COLO668 (cell line): ENCODE measurements around the gene CASP3.
A peak's percentile ranks its signal among the peaks of the same experiment; 100 is the strongest.

Experiments used
- DNase-seq: peaks from one replicate; lab custom pipeline; 2025; ENCODE audit not compliant: unreplicated experiment; lab: John Stamatoyannopoulos, UW

The CASP3 gene

DNA sequence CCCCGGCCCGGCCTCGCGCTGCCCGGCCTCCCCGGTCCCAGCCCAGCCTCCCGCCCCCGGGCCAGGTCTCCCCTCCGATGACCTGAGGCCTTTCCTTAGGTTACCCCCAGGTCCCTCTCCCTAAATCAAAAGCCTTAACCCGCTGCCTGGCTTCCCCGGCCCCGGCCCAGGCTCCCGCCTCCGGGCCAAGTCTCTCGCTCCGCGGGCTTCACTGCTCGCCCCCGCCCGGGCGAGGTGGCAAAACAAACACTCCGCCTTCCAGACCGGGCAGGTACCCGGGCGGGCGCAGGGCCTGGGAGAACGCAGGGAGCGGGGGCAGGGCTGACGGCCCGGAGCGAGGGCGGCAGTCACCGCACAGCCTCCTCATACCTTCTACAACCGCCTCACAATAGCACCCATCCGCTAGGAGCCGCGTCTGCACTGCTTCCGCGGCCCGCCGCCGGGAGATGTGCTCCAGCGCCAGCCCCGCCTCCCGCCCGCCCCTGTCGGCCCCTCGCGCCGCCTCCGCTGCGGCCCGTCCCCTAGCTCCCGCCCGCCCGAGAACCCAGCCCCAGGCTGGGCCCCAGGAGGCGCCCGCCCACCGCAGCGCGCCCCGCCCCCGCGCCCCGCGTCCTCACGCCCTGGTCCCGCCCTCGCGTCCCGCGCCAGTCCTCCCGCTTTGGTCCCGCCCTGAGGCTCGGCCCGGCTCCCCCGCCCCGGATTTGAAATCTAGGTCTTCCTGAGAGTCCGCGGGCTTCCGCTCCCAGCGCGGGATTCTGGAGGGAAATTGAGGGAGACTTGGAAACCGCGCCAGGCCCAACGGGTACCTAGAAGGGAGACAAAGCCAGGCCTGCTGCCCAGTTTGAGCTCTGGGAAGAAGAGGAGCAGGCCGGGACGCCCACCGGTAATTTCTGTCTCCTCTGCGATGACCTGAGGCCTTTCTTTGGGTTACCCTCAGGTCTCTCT, at the start of gene CASP3, which contains the start of gene PRIMPOL:
Gene CASP3 (minus strand): TSS at position 422 of the 945 bp plus-strand sequence. CDS start 10,994 bp downstream, outside the sequence.
Gene PRIMPOL (plus strand): TSS at position 713 of the 945 bp plus-strand sequence. CDS start 7,403 bp downstream, outside the sequence.
- DNase-seq = peak; percentile 98

- DNase-seq = no peak
Measured at GRCh38 chr4:184697956-184698355, 48.7 kb upstream of the CASP3 start.

GRCh38 chr4:184695178-184695896, 46.1 kb upstream of the CASP3 start:
- no peak for DNase-seq

DNA sequence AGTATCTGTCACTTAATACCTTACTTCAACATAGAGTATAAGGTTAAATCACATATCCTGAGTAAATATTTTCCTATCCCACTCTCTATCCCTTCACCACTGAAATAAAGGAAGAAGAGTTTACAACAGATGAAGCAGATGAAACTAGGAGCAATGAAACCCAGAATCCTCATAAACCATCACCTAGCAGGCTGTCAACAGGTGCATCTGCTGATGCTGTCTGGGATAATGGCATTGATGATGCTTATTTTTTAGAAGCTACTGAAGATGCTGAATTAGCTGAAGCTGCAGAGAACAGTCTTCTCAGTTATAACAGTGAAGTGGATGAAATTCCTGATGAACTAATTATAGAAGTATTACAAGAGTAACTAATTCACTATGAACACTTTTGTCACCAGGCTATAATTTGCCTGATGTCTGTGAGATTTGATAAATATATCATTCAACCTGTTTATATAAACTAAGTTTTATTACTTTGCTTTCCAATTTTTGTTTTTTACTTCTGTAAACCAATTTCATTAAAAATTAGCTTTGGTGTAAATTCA, 45.2 kb upstream of the CASP3 start:
- DNase-seq = no peak

- DNase-seq = no peak
Measured at GRCh38 chr4:184693056-184693455, 43.8 kb upstream of the CASP3 start.

DNA sequence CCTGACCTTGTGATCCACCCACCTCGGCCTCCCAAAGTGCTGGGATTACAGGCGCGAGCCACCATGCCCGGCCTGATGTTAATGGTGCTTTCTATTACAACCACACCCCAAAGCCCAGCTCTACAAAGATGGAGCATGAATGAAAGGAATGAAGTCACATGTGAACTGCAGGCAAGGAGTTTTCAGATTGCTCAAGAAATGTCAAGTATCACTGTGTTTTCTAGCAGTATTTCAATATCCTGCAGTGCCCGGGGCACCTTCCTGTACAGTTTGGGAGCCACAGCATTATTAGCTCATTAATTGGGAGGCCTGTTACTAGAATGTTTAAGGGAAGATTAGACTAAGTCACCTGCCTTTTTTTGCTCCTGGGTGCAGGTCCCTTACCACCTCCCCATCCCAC, 40.4 kb upstream of the CASP3 start:
- no peak for DNase-seq

DNA sequence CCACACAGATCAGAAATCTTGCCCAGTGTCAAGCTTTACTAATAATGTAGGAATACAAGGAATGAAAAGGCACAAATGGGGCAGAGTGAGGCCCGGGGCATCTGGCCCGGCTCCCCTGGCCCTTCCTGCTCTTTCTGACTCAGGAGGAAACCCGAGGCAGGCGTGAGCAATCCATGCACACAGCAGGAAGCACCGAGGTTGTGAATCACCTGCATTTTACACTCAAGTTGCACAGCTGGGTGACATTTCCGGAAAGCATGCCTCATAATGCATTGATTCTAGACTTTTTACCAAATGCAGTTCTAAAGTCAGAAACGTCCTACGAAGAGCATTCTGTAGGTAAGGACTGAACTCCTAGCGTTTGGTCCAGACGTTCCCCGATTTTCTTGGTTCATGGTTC, 39.2 kb upstream of the CASP3 start:
- no peak for DNase-seq

- no peak for DNase-seq
Measured at GRCh38 chr4:184688005-184688404, 38.8 kb upstream of the CASP3 start.

- DNase-seq = no peak
Measured at GRCh38 chr4:184684491-184685189, 35.4 kb upstream of the CASP3 start.

DNA sequence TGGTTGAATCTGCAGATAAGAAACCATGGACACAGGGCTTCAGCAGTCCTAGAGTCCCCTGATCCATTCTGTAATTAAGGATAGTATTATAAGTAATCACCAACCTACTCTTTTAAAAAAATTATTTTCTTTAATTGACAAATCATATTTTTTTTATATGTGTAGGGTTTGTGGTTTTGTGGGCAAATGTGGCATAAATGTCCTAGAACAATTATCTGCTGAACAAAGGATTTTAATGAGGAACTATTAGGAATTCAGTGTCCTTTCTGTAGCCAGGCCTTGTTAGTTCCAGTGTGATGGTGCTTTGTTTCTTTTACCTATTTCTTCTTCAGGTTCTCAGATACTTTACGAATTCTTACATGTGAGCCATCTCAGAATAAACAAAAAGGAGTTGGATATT, 32.7 kb upstream of the CASP3 start:
- no peak for DNase-seq

GRCh38 chr4:184680698-184681097, 31.5 kb upstream of the CASP3 start:
- DNase-seq = no peak

- no peak for DNase-seq
Measured at GRCh38 chr4:184675821-184676492, 26.7 kb upstream of the CASP3 start.

GRCh38 chr4:184675018-184675417, 25.8 kb upstream of the CASP3 start:
- no peak for DNase-seq

GRCh38 chr4:184674011-184674410, 24.8 kb upstream of the CASP3 start:
- no peak for DNase-seq

DNA sequence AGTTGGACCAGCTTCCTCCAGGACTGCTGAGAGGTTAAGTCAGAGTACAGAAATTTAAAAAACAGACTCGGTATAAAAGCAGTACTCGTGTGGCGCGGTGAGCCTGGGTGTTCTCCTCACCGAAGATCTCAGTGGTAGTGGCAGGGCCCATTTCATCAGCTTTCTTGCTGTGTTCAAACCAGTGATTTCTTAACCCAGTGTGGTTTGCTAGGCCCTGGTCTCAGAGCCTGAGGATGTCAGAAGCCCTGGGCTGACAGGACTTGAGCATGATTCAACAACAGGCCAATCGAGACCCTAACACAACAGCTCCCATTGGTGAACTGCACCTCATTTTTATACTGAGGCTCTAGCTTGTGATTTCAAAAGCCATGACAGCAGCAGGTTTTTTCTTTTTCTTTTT, 23.5 kb upstream of the CASP3 start:
- no peak for DNase-seq

DNA sequence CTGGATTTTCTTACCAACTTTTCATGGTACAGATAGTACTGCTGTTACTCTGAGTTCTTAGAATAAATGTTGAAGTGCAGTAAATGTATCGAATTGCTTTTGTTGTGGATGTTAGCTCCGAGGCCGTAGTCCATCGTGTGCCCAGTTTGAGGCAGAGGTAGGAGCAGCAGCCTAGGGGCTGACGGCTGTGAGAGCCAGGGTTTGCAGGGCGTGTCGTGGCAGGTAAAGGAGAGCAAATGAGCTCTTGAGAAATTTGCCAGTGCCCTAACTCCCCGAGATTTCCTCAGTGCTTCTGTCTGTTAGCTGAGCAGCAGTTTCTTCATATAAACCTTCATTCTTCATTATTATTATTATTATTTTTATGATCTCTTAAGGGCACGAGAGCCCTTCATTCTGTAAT, 21.9 kb upstream of the CASP3 start:
- DNase-seq = no peak

DNA sequence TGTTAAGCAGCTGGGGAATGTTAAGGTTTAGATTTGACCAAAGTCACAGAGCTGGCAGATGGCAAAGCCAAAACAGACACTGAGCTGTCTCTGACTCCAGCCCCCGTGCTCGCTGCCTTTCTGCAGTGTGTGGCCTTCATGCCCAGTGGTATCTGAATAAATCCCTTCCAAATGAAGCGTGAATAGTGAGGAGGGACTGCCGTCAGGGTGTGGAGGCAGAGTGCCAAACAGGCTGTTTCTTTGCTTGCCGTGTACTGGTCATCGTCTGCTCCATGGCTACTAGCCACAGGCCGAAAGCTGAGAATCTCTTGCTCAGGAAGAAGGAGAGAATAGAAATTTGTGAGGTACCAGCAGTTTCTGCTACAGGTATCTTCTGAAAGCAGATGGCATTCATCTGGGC, 20.0 kb upstream of the CASP3 start:
- DNase-seq = no peak

DNA sequence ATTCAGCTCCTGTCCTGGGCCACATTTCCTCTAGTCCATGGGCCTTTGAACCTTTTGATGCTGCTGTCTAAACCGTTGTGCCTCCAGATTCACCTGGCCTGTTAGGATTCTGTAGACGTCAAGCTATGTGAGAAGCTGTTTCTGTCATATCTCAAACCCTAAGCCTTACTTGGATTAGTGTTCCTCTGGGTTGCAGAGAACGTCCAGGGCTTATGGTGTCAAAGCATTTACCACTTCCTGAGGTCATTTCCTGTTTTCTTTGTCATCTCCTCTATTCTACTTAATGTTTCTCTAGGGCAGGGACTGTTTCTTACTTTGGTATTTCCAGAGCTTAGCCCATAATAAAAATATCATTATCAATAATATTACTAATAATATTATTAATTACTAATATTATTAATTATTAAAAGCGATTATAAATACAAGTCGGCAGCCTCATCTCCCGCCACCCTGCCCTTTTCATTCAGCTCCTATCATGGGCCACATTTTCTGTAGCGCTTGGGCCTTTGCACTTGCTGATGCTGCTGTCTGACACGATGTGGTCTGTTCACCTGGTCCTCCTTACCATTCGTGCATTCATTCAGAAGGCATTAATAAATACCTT, 19.4 kb upstream of the CASP3 start:
- no peak for DNase-seq

DNA sequence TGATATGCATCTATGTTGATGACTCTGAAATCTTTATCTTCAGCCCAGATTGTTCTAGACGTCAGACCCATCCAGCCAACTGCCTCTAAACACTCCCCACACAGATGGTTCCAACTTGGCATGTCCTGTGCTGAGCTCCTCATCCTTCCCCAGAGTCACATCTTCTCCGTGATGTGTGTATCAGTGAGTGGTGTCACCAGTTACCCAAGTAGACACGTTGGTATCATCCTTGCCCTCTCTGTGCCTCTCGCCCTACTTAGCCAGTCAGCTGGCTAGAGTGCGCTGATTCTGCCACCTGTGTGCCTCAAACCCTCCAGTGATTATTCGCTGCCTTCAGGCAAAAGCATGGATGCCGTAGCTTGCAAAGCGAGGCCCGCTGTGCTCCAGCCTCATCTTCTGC, 18.8 kb upstream of the CASP3 start:
- DNase-seq = no peak

- no peak for DNase-seq
Measured at GRCh38 chr4:184666670-184667069, 17.4 kb upstream of the CASP3 start.
